Stimulated activated CD4-positive, alpha-beta T cell treated with anti-CD3 and anti-CD28 coated beads, Interleukin-12 subunit alpha, Interleukin-12 subunit beta, amount 100 ng/mL, for 4 hours (primary cell): ENCODE measurements around the gene XRCC5.
"Not testable (repeated sequence)": the region's sequence is repeated elsewhere in the genome, so short reads cannot be mapped to it uniquely, and the experiment has no call there.

Experiments used
- DNase-seq: peaks from one replicate; pipeline ENCODE4 v3.0.0-alpha.2; 2020

XRCC5 gene

GRCh38 chr2:216108967-216109921 lies at the start of gene XRCC5:
XRCC5 (plus strand) TSS chr2:216109348; CDS start chr2:216109437, 89 bp downstream.
- DNase-seq, result peak; percentile 97

- DNase-seq, result no peak
These were observed 45.0 kb upstream of the XRCC5 start for GRCh38 chr2:216064014-216064630.

DNA sequence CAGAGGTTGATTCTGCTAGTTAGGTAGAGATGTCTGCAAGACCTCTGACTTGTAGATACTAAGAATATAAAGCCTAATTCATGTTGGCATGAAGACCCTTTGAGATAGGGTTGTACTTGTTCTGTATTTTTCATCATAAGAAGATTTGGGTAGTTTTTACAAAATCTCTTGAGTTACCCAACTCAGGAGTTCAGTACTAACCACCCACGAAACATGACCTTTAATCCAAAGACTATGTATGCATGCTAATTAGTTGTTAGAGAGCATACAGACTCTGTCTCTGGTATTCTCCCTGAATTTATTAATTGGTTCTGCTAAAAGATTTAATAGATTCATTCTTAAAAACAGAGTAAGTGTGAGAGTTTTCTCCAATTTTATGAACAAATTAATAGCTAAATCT lies 44.5 kb upstream of the XRCC5 start:
- no peak for DNase-seq

DNA sequence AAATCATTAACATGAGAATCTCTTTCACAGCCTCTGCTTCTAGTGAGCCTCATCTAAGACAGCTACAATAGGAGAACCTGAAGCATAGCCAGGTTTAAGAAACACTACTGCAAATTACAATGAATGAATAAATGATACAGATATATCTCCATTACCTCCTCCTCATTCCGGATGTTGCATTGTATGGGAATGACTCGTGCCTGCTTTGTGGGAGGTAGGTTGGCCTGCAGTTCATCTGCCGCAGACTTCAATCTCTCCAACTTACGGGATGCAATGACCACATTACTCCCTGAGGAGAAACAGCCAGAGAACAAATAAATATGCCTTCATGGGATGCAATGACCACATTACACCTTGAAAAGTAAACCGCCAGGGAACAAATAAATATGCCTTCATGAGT lies 42.9 kb upstream of the XRCC5 start:
- no peak for DNase-seq

DNA sequence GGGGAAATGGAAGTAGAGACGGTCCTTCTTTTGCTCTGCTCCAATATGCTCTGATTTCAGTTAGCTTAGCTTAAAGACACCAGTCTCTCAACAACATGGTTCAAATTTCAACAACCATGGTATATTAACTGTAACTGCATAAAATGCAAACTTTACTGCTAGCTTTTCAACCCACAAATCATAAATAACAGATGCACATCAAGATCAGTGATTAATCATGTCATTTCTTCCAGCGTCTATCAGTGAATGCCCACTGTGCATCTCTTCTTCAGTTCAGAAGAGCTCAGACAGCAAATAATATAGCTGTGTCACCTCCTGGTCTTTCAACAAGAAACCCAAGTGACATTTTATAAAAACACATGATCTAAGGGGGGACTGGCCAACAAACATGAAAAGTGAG lies 40.1 kb upstream of the XRCC5 start:
- DNase-seq, result no peak

- DNase-seq, result no peak
These were observed 39.0 kb upstream of the XRCC5 start for GRCh38 chr2:216070195-216070594.

GRCh38 chr2:216071111-216071851 lies 37.9 kb upstream of the XRCC5 start:
- DNase-seq, result no peak

GRCh38 chr2:216072473-216072872 lies 36.7 kb upstream of the XRCC5 start:
- no peak for DNase-seq

DNA sequence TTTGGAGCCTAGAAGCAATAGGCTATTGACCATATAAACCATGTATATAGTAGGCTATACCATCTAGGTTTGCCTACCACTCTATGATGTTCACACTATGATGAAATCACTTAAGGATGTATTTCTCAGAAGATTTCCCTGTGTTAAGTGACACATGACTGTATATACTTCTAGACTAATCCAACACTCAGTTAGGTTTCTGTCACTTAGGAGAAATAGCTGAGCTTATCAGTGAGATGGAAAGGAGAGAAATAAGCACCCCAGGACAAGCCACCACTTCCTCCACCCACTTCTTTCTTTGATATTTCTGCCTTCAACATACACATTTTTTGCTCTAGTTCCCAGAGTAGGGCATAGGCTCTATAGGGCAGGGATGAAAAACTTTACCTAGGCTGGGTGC lies 35.4 kb upstream of the XRCC5 start:
- no peak for DNase-seq

DNA sequence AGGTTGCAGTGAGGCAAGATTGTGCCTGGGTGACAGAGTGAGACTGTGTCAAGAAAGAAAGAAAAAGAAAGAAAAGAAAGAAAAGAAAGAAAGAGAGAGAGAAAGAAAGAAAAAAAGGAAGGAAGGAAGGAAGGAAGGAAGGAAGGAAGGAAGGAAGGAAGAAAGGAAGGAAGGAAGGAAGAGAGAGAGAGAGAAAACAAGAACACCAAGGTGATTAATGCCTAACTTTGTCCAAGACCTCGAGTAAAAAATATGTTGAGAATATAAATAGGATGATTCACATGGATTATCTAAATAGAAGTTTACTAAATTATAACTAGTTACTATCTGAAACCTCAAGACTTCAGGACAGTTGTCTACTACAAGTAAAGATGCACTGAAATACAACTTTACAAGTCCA lies 34.8 kb upstream of the XRCC5 start:
- DNase-seq, result no peak

- no peak for DNase-seq
These were observed 34.4 kb upstream of the XRCC5 start for GRCh38 chr2:216074794-216075193.

- no peak for DNase-seq
These were observed 33.4 kb upstream of the XRCC5 start for GRCh38 chr2:216075510-216076485.

- no peak for DNase-seq
These were observed 30.4 kb upstream of the XRCC5 start for GRCh38 chr2:216078776-216079175.

GRCh38 chr2:216080048-216080447 lies 29.1 kb upstream of the XRCC5 start:
- DNase-seq, result not testable (repeated sequence)

DNA sequence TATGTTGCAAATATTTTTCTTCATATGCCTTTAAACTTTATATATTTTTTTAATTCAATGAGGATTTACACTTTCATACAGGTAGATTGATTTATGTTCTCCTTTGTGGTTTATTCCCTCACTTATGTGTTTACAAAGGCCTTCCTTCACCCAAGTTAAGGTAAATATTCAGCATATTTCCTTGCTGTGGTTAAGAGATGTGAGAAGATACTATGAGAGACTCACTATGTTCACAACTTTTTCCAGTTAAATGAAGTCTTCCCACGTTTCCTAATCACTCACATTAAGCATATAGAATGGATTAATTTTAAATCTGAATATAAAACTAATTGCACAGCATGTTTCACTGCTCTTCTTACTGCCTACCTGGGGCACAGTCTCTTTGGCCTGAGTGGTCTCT lies 28.1 kb upstream of the XRCC5 start:
- DNase-seq, result no peak

GRCh38 chr2:216081487-216082116 lies 27.5 kb upstream of the XRCC5 start, which contains the start of the genes PECR and TMEM169:
PECR (minus strand) TSS chr2:216081809; CDS start chr2:216081741, 68 bp downstream.
TMEM169 (plus strand) TSS chr2:216081919; CDS start chr2:216095964, 14,045 bp downstream.
- peak; percentile 72 for DNase-seq

GRCh38 chr2:216082117-216082711 lies 26.9 kb upstream of the XRCC5 start:
- DNase-seq, result no peak

DNA sequence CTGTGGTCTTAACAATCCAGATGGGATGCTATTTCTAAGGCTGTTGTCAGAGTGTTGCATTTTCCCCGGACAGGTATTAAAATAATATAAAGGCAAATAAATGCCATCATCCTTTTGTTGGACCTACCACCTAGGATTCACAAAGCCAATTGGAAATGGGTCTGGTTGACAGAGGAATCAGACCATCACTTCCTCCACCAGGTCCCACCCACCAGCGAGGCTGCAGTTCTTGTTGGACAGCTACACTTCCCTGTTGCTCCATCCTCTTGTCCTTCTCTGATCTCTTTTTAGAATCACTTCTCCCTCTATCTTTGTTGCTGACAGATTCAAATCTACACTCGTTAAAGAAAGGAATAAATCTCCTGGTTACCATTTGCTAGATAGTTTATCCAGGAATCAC lies 26.3 kb upstream of the XRCC5 start:
- no peak for DNase-seq

- DNase-seq, result no peak
These were observed 25.5 kb upstream of the XRCC5 start for GRCh38 chr2:216083464-216084281.

GRCh38 chr2:216084547-216084946 lies 24.6 kb upstream of the XRCC5 start:
- no peak for DNase-seq
